Stomach smooth muscle (tissue), 2 donors: ENCODE measurements around the gene N4BP2L1.

Experiments
- H3K27ac ChIP-seq: one replicate; pipeline ENCODE4 v1.7.0; 2013; ENCODE audit warnings: mild to moderate bottlenecking, low read length, inconsistent platforms
- H3K27me3 ChIP-seq, 2 donors: one replicate each; pipeline ENCODE4 v1.7.0; 2013; ENCODE audit warnings: low read length in 2 of 2; ENCODE audit not compliant: insufficient read depth in 2 of 2, control insufficient read depth in 1 of 2
- H3K36me3 ChIP-seq, 2 donors: one replicate each; pipeline ENCODE4 v1.7.0; 2013; ENCODE audit warnings: low read length in 2 of 2; ENCODE audit not compliant: control insufficient read depth in 2 of 2, insufficient read depth in 2 of 2
- H3K4me1 ChIP-seq: one replicate; pipeline ENCODE4 v1.7.0; 2013; ENCODE audit warnings: low read length; ENCODE audit not compliant: control insufficient read depth, insufficient read depth
- H3K4me3 ChIP-seq, 2 donors: one replicate each; pipeline ENCODE4 v1.7.0; 2013; ENCODE audit warnings: low read length in 2 of 2
- H3K9ac ChIP-seq, 2 donors: one replicate each; pipeline ENCODE4 v1.7.0; 2013; ENCODE audit warnings: low read length in 2 of 2, mild to moderate bottlenecking in 1 of 2
- H3K9me3 ChIP-seq, 2 donors: one replicate each; pipeline ENCODE4 v1.7.0; 2013; ENCODE audit warnings: low read length in 2 of 2; ENCODE audit not compliant: control insufficient read depth in 2 of 2
- donor health status: healthy.
- donor health status: Pancreatic carcinoma.

Gene N4BP2L1

DNA sequence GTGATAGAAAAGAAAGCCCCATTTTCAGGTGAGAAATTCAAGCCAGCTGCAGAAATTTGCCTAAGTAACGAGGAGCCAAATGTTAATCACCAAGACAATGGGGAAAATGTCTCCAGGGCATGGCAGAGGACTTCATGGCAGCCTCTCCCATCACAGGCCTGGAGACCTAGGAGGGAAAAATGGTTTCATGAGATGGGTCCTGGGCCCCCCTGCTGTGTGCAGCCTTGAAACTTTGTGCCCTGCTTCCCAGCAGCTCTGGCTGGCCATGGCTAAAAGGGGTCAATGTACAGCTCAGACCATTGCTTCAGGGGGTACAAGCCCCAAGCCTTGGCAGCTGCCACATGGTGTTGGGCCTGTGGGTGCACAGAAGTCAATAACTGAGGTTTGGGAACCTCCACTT lies 9.9 kb downstream of the N4BP2L1 start:
- no peak overlapping the region for H3K4me3 ChIP-seq
- H3K27me3 ChIP-seq: no peaks in the 10 kb centered on the region
- peaks cover 0 to 5% of the 10 kb centered on the region in 2 donors for H3K36me3 ChIP-seq
- H3K9me3 ChIP-seq: no peaks in the 10 kb centered on the region
- H3K27ac ChIP-seq: no peak overlapping the region
- H3K9ac ChIP-seq: no peak overlapping the region
- no peaks in the 10 kb centered on the region for H3K4me1 ChIP-seq

DNA sequence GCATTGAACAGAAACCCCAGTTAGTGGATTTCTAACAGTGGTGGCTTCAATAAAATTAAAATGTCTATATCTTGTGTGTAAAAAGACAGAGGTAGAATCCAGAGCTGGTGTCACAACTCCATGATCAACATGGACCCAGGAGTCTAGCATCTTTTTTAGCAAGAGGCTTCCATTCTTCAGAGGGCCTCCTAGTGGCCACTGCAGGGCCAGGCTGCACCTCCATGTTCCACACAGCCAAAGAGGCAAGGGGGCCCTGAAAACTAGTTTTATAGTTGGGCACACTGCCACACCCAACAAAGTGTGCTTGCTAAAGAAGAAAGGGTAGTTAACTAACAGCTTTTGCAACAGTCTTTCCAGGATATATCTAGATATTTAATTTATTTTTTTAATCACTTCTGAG lies 12.9 kb downstream of the N4BP2L1 start:
- H3K27ac ChIP-seq: no peak overlapping the region
- no peaks in the 10 kb centered on the region for H3K4me1 ChIP-seq
- H3K9me3 ChIP-seq: no peaks in the 10 kb centered on the region

DNA sequence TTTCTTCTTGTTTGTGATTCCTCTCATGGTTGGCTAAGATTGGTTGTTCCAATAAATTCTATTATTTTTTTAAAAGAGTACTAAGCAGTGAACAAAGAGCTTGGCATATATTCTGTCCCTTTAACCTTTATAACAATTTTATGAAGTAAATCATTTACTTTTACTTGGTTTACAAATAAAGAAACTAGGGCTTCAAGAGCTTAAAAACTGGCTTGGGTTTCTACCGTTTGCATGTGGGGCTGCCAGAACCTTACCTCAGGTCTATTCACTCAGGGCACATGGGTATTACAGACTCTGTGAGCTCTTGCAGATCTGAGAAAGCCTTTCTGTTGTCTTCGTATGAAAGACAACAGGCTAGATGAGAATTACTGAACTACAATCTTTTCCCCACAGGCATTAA lies 13.3 kb downstream of the N4BP2L1 start:
- H3K27me3 ChIP-seq: no peaks in the 10 kb centered on the region
- no peak overlapping the region for H3K4me3 ChIP-seq
- H3K27ac ChIP-seq: no peak overlapping the region
- H3K36me3 ChIP-seq: no peaks in the 10 kb centered on the region
- no peak overlapping the region for H3K9ac ChIP-seq
- no peaks in the 10 kb centered on the region for H3K4me1 ChIP-seq
- H3K9me3 ChIP-seq: no peaks in the 10 kb centered on the region

More for the DNA sequence above, 12.9 kb downstream of the N4BP2L1 start:
- no peak overlapping the region for H3K4me3 ChIP-seq
- no peaks in the 10 kb centered on the region for H3K27me3 ChIP-seq
- H3K9ac ChIP-seq: no peak overlapping the region
- H3K36me3 ChIP-seq: peaks cover 0 to 2% of the 10 kb centered on the region in 2 donors

DNA sequence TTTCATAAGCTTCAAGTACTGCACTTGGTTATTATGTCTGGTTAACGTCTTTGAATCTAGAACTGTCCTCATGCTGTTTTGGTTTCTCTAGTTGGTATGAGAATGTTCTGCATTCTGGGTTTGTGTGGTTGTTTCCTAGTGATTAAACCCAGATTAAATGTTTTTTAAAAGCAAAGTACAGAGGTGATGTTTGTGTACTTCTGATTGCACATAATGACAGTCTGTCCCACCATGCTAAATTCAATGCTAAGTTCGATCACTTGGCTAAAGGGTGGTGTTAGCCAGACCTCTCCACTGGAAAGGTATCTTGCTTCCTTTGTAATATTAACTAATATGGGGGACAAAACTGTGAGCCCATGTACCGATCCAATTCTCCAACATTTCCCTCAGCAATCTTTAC lies 14.6 kb downstream of the N4BP2L1 start:
- Histone ChIP-seq H3K4me3 (no peak overlapping the region), H3K27me3 (no peaks in the 10 kb centered on the region), H3K4me1 (no peaks in the 10 kb centered on the region), H3K9me3 (no peaks in the 10 kb centered on the region), H3K36me3 (no peaks in the 10 kb centered on the region), H3K27ac (no peak overlapping the region), H3K9ac (no peak overlapping the region)

DNA sequence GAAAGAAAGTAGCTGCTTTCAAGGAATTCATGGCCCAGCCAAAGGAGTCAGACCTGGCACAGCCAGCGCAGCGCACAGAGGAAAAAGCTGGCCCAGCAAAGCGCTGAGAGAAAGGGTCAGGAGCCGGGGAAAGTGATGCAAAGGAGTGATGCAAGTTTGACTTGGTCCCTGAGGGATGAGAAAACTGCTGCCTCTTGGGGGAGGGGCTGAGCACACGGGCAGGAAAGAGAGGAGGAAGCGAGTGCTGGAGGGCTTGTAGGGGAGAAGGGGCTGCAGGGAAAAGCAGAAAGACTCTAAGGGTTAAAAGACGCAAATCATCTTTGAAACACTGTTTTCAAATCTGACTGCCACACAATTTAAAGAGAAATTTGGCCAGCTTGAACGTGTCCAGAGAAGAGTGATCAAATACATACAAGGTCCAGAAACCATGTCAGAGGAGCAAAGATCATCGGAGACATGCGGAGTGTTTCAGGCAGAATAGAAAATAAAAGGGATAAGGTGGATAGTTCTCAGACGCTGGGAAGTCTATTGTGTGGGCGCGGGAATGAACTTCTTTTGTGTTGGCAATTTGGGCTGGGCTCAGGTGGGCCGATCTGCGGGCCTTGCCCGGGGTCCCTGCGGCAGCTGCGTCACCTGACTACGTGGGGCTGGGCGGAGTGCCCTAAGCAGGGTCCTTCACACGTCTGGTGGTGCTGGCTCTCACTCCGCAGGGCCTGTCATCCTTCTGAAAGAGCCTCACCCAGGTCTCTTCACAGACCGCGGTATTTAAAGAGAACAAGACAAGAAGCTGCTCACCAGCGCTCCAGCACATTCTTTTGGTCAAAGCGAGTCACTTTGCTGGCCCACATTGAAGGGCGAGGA lies 18.1 kb downstream of the N4BP2L1 start:
- Histone ChIP-seq H3K36me3 (peaks cover 0 to 8% of the 10 kb centered on the region in 2 donors), H3K9ac (peak overlapping the region in 1 of 2 donors; percentile 21), H3K9me3 (no peaks in the 10 kb centered on the region), H3K4me3 (peak overlapping the region in 1 of 2 donors; percentile 44), H3K27ac (no peak overlapping the region), H3K27me3 (no peaks in the 10 kb centered on the region), H3K4me1 (no peaks in the 10 kb centered on the region)

DNA sequence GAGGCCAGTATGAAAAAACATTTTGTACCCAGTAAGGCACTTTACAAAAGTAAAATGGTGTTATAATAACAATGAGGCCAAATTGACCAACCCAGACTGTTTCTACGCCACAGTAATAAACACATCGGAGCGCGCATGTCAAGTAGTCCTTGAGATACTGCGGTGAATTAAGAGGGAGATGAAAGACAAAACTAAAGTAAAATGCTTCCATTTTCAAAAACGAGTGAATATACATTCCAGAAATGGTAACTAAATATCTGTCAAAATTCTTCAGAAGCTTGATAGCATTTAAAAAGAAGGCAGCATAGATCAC lies 19.0 kb downstream of the N4BP2L1 start:
- no peaks in the 10 kb centered on the region for H3K27me3 ChIP-seq
- H3K9me3 ChIP-seq: no peaks in the 10 kb centered on the region
- no peaks in the 10 kb centered on the region for H3K4me1 ChIP-seq
- H3K36me3 ChIP-seq: peaks cover 0 to 14% of the 10 kb centered on the region in 2 donors
- H3K9ac ChIP-seq: no peak overlapping the region
- no peak overlapping the region for H3K27ac ChIP-seq
- no peak overlapping the region for H3K4me3 ChIP-seq

DNA sequence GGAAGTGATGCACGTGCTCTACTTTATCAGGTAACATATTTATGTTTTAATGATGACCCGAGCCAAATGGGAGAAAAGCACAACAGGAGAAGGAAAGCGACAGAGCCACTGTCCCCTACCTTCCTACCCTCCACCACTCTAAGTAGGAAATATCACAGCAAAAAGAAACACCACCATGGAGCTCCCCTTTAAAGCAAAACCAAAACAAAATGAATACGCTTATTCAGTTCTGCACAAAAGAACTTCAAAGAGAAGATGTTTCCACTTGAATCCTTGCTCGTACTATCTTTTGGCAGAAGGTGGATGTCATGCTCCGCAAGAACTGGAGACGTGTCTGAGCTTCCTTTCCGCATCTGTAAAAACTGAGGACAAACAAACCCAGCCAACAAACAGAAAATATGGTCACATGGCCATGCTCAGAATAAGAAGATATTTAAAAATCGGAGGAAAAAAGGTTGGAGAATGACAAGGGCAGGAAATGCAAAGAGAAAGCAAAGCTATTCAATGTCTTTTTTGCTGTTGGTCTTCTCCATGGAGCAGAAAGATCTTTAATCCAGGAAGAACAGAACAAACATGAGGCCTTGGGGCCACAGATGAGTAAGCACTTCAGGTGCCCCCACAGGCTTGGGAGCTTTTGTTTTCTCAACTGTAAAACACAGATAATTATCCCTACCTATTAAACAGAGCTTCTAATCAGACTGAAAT lies 19.5 kb downstream of the N4BP2L1 start:
- Histone ChIP-seq H3K9me3 (no peaks in the 10 kb centered on the region), H3K36me3 (peaks cover 0 to 14% of the 10 kb centered on the region in 2 donors), H3K9ac (no peak overlapping the region), H3K27ac (no peak overlapping the region), H3K4me1 (no peaks in the 10 kb centered on the region), H3K4me3 (no peak overlapping the region), H3K27me3 (no peaks in the 10 kb centered on the region)

DNA sequence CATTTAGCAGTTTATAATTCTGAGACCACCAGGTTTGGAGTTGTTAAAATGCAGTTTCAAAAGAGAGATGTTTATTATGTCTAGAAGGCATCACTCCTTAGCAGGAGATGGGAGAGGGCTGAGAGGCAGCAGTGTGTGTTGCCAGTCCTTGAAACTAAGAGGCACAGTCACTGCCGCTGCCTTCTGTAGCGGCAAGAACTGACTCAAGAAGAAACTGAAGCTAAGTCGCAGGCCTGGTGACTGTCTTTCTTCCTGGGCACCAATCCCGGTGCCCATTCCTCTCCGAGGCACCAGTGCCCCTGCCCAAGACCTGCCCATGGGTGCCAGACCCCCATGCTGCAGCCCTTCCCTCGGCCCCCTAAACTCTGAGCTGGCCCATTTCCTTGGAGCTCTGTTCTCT lies 20.1 kb downstream of the N4BP2L1 start:
- no peak overlapping the region for H3K4me3 ChIP-seq
- H3K36me3 ChIP-seq: peaks cover 3 to 20% of the 10 kb centered on the region in 2 donors
- H3K27ac ChIP-seq: no peak overlapping the region

DNA sequence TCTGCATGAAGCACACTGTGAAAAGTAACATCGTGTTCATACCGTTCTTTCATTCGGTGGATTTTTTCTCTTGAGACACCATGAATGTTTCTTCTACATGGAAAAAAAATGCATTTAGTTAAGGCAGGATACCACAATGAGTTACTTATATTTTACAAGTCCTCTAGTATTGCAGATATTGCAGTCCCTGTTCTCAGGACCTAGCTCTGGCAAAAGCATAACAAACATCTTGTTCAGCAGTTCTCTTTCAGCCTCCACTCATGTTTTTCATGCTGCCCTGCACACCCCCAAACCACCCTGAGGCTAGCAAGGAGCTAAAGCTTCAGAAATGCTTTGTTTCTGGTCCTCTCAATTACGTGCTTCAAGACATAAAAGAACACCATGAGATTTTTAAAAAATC lies 24.8 kb downstream of the N4BP2L1 start:
- H3K36me3 ChIP-seq: peaks cover 5 to 31% of the 10 kb centered on the region in 2 donors
- H3K9ac ChIP-seq: no peak overlapping the region
- no peaks in the 10 kb centered on the region for H3K9me3 ChIP-seq
- H3K4me3 ChIP-seq: no peak overlapping the region
- no peak overlapping the region for H3K27ac ChIP-seq
- no peaks in the 10 kb centered on the region for H3K27me3 ChIP-seq
- no peaks in the 10 kb centered on the region for H3K4me1 ChIP-seq

More for the DNA sequence above, 20.1 kb downstream of the N4BP2L1 start:
- no peaks in the 10 kb centered on the region for H3K27me3 ChIP-seq
- H3K9me3 ChIP-seq: no peaks in the 10 kb centered on the region
- no peak overlapping the region for H3K9ac ChIP-seq
- H3K4me1 ChIP-seq: no peaks in the 10 kb centered on the region

DNA sequence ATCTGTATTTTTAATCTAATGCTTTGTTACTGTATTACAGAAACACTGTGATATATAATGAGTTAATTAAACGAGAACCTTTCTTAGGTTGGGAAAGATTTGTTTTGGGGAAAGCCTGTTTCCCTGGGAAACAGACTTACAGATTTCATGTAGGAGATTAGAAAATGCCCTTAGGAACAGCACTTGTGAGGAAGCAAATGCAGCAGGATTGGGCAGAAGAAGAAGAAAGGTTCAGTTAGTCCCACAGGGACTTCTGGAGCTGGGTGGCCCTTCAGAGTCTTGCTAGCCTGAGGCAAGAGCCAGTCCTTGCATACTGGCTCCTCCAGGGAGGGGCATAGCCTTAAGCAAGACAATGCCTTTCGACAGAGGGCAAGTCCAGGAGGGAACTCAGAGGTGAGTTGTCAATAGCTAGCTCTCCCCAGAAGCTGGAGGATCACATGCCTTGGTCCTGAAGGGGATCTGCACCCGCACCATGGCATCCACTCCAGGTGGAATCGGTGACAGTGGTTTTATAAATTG lies 36.8 kb downstream of the N4BP2L1 start:
- Histone ChIP-seq H3K4me3 (no peak overlapping the region), H3K27me3 (no peaks in the 10 kb centered on the region), H3K27ac (no peak overlapping the region), H3K9me3 (no peaks in the 10 kb centered on the region), H3K4me1 (no peaks in the 10 kb centered on the region), H3K9ac (no peak overlapping the region), H3K36me3 (no peaks in the 10 kb centered on the region)

DNA sequence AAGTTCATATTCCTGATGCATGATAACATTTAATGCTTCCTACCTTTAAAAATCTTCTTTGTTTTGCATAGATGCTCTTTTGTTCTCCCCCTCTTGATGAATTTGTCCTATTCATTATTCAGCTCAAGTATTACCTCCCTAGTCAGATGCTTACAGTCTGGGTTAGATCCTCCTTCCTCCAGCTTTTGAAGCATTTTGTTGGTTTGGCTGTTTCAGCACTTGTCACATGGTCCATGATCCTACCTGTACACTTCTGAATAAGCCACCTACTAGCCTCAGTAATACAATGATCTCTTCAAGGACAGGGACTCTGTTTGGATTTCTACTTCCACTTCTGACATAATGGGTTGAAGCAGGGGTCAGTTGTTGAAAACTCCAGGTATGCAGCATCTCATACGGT lies 37.4 kb downstream of the N4BP2L1 start:
- Histone ChIP-seq H3K9ac (no peak overlapping the region), H3K36me3 (no peaks in the 10 kb centered on the region), H3K4me3 (no peak overlapping the region), H3K27ac (no peak overlapping the region), H3K4me1 (no peaks in the 10 kb centered on the region), H3K9me3 (no peaks in the 10 kb centered on the region), H3K27me3 (no peaks in the 10 kb centered on the region)
